Mammary epithelial cell (primary cell): ENCODE results near the gene TNFAIP8L3.

Experiments
- CTCF ChIP-seq, 2 donors: IDR thresholded peaks in 1 of 2; conservative IDR thresholded peaks in 1 of 2; 2 replicates each; pipeline ENCODE4 v1.5.1; 2011 to 2012; ENCODE audit warnings: inconsistent platforms in 2 of 2, low read length in 2 of 2, mild to moderate bottlenecking in 2 of 2, control low read depth in 1 of 2, low read depth in 1 of 2; ENCODE audit not compliant: insufficient read depth in 1 of 2; ENCODE audit errors: extremely low read depth in 1 of 2
- EZH2 ChIP-seq: IDR thresholded peaks from 2 replicates; pipeline ENCODE4 v1.6.1; 2012; ENCODE audit warnings: low read length, inconsistent platforms, borderline replicate concordance

- TF ChIP-seq CTCF (conservative IDR thresholded peaks at IDR 0.05 in 1 of 2, IDR thresholded peaks at IDR 0.05 in 1 of 2; ENCODE audit: extremely low read depth in 1 of 2, insufficient read depth in 1 of 2, low read depth in 1 of 2, low read length in 2 of 2) (no peak), EZH2 (no peak)
Measured at GRCh38 chr15:51094606-51095569, at the start of gene TNFAIP8L3.
